Breast epithelium (tissue), 3 donors: Measurements from ENCODE around the gene TAF11L14.
"Not testable (repeated sequence)": the region's sequence is repeated elsewhere in the genome, so short reads cannot be mapped to it uniquely, and the experiment has no call there.

Experiments used
- POLR2A ChIP-seq: fragments of 450-650 bp; IDR thresholded peaks from one replicate; pipeline ENCODE4 v1.6.1; 2016; ENCODE audit warnings: antibody characterized with exemption, mild to moderate bottlenecking, moderate library complexity
- POLR2AphosphoS5 ChIP-seq, 3 donors: sonication (generic); formaldehyde crosslinking; IDR thresholded peaks; one replicate each; pipeline ENCODE4 v1.6.1; 2017; ENCODE audit warnings: antibody characterized with exemption in 3 of 3
- TF ChIP-seq, protein P1 (sequence below), 3 donors: fragments of 450-650 bp; IDR thresholded peaks; one replicate each; pipeline ENCODE4 v1.5.1; 2016 to 2017; ENCODE audit warnings: antibody characterized with exemption in 3 of 3, mild to moderate bottlenecking in 3 of 3, moderate library complexity in 3 of 3

DNA sequence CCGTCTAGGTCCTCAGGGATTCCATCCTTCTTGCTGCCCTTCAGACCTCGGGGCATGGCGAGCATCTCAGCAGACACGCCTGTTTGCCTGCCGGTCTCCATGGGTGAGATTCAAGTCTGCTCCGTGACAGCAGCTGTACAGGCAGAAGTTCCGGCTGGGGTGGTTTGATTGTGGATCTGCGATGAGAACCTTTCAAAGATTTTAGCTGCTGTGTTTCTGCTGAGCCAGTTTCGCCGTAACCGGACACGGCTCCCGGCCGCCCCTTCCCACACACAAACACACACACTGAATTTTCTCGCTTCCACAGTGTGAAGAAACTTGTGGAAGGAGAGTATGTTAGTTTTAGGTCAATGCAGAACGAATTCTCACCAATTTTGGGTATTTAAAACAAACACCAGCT lies 43.4 kb upstream of the TAF11L14 start, which contains the start of gene TAF11L8:
- TF ChIP-seq, protein P1, sequence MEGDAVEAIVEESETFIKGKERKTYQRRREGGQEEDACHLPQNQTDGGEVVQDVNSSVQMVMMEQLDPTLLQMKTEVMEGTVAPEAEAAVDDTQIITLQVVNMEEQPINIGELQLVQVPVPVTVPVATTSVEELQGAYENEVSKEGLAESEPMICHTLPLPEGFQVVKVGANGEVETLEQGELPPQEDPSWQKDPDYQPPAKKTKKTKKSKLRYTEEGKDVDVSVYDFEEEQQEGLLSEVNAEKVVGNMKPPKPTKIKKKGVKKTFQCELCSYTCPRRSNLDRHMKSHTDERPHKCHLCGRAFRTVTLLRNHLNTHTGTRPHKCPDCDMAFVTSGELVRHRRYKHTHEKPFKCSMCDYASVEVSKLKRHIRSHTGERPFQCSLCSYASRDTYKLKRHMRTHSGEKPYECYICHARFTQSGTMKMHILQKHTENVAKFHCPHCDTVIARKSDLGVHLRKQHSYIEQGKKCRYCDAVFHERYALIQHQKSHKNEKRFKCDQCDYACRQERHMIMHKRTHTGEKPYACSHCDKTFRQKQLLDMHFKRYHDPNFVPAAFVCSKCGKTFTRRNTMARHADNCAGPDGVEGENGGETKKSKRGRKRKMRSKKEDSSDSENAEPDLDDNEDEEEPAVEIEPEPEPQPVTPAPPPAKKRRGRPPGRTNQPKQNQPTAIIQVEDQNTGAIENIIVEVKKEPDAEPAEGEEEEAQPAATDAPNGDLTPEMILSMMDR (IDR thresholded peaks at IDR 0.05) = not testable (repeated sequence)
- not testable (repeated sequence) for TF ChIP-seq POLR2A; POLR2AphosphoS5 (IDR thresholded peaks at IDR 0.05)
